GDM1 (cell line): ENCODE measurements around the gene MC2R.
"Not testable (repeated sequence)": the region's sequence is repeated elsewhere in the genome, so short reads cannot be mapped to it uniquely, and the experiment has no call there.

Source experiments
- DNase-seq: peaks from one replicate; lab custom pipeline; 2025; lab: John Stamatoyannopoulos, UW

Gene MC2R

GRCh38 chr18:13893418-13893760 is 21.9 kb downstream of the MC2R start:
- DNase-seq, result no peak

GRCh38 chr18:13892098-13892497 is 23.2 kb downstream of the MC2R start:
- DNase-seq, result no peak

- DNase-seq, result no peak
Measured at GRCh38 chr18:13890761-13891361, 24.5 kb downstream of the MC2R start.

GRCh38 chr18:13889671-13890070 is 25.7 kb downstream of the MC2R start:
- no peak for DNase-seq

GRCh38 chr18:13888191-13888716 is 27.1 kb downstream of the MC2R start:
- no peak for DNase-seq

- no peak for DNase-seq
Measured at GRCh38 chr18:13885009-13885408, 30.3 kb downstream of the MC2R start.

- DNase-seq, result no peak
Measured at GRCh38 chr18:13879937-13880336, 35.4 kb downstream of the MC2R start.

GRCh38 chr18:13879492-13879891 is 35.8 kb downstream of the MC2R start:
- no peak for DNase-seq

GRCh38 chr18:13878857-13879256 is 36.5 kb downstream of the MC2R start:
- no peak for DNase-seq

GRCh38 chr18:13877157-13877556 is 38.2 kb downstream of the MC2R start:
- no peak for DNase-seq

- DNase-seq, result no peak
Measured at GRCh38 chr18:13874558-13874957, 40.8 kb downstream of the MC2R start.

GRCh38 chr18:13872932-13873331 is 42.4 kb downstream of the MC2R start:
- DNase-seq, result no peak

- DNase-seq, result no peak
Measured at GRCh38 chr18:13872373-13872772, 43.0 kb downstream of the MC2R start.

- DNase-seq, result no peak
Measured at GRCh38 chr18:13871701-13872100, 43.6 kb downstream of the MC2R start.

- no peak for DNase-seq
Measured at GRCh38 chr18:13868501-13869271, 46.6 kb downstream of the MC2R start.

GRCh38 chr18:13862898-13863297 is 52.4 kb downstream of the MC2R start:
- not testable (repeated sequence) for DNase-seq

- DNase-seq, result no peak
Measured at GRCh38 chr18:13849791-13850190, 65.5 kb downstream of the MC2R start.

- DNase-seq, result no peak
Measured at GRCh38 chr18:13836559-13836958, 78.8 kb downstream of the MC2R start.

- no peak for DNase-seq
Measured at GRCh38 chr18:13835202-13835601, 80.1 kb downstream of the MC2R start.

- no peak for DNase-seq
Measured at GRCh38 chr18:13834496-13835015, 80.8 kb downstream of the MC2R start.
